ENCODE measurements around the gene E2F4. TPM values are rescaled to one million over a fixed set of nuclear protein-coding genes. Genes with fewer than 3 reads are reported as not detected.

Gene E2F4
- total RNA-seq, 1 donor from 2014 or later: 47.1 TPM

- Histone ChIP-seq H3K4me3 (ENCODE audit: low read depth, low read length) (peak within 1 kb of the TSS; percentile 43), H3K27me3 (ENCODE audit: control insufficient read depth, insufficient read depth, low read length) (peaks cover 6% of the 10 kb centered on the region), H3K36me3 (ENCODE audit: control insufficient read depth, insufficient read depth, low read length) (peaks cover 5% of the 10 kb centered on the region)
- no peak for TF ChIP-seq CTCF (IDR thresholded peaks at IDR 0.05; ENCODE audit: insufficient read depth, low read length, severe bottlenecking)
- FAIRE-seq: no peak
- DNase-seq (ENCODE audit: low read depth): peak; percentile 59
These were observed 21.6 kb upstream of the E2F4 start, which contains the start of gene NOL3 for GRCh38 chr16:67170168-67170948. Gene NOL3, plus strand, starts transcription at chr16:67170538.

GRCh38 chr16:67170949-67171649 lies 20.9 kb upstream of the E2F4 start:
- Histone ChIP-seq H3K36me3 (ENCODE audit: control insufficient read depth, insufficient read depth, low read length) (peaks cover 5% of the 10 kb centered on the region), H3K27me3 (ENCODE audit: control insufficient read depth, insufficient read depth, low read length) (peaks cover 2% of the 10 kb centered on the region), H3K4me3 (ENCODE audit: low read depth, low read length) (peak overlapping the region; percentile 43)
- no peak for DNase-seq (ENCODE audit: low read depth)
- TF ChIP-seq CTCF (IDR thresholded peaks at IDR 0.05; ENCODE audit: insufficient read depth, low read length, severe bottlenecking): no peak
- FAIRE-seq: no peak

- DNase-seq (ENCODE audit: low read depth) (no peak), FAIRE-seq (no peak)
- no peaks in the 10 kb centered on the region for H3K27me3 ChIP-seq (ENCODE audit: control insufficient read depth, insufficient read depth, low read length)
- no peak for TF ChIP-seq CTCF (IDR thresholded peaks at IDR 0.05; ENCODE audit: insufficient read depth, low read length, severe bottlenecking)
- peak overlapping the region; percentile 34 for H3K4me3 ChIP-seq (ENCODE audit: low read depth, low read length)
- peaks cover 5% of the 10 kb centered on the region for H3K36me3 ChIP-seq (ENCODE audit: control insufficient read depth, insufficient read depth, low read length)
These were observed 18.6 kb upstream of the E2F4 start for GRCh38 chr16:67173323-67173722.

GRCh38 chr16:67173808-67174705 lies 17.9 kb upstream of the E2F4 start:
- FAIRE-seq (no peak), DNase-seq (ENCODE audit: low read depth) (peak; percentile 86)
- TF ChIP-seq CTCF (IDR thresholded peaks at IDR 0.05; ENCODE audit: insufficient read depth, low read length, severe bottlenecking): peak; percentile 50
- H3K4me3 ChIP-seq (ENCODE audit: low read depth, low read length): peak overlapping the region; percentile 34
- peaks cover 5% of the 10 kb centered on the region for H3K36me3 ChIP-seq (ENCODE audit: control insufficient read depth, insufficient read depth, low read length)
- H3K27me3 ChIP-seq (ENCODE audit: control insufficient read depth, insufficient read depth, low read length): no peaks in the 10 kb centered on the region

- FAIRE-seq (no peak), DNase-seq (ENCODE audit: low read depth) (no peak)
- peaks cover 5% of the 10 kb centered on the region for H3K36me3 ChIP-seq (ENCODE audit: control insufficient read depth, insufficient read depth, low read length)
- TF ChIP-seq CTCF (IDR thresholded peaks at IDR 0.05; ENCODE audit: insufficient read depth, low read length, severe bottlenecking): no peak
- H3K27me3 ChIP-seq (ENCODE audit: control insufficient read depth, insufficient read depth, low read length): no peaks in the 10 kb centered on the region
- H3K4me3 ChIP-seq (ENCODE audit: low read depth, low read length): peak overlapping the region; percentile 34
These were observed 17.2 kb upstream of the E2F4 start for GRCh38 chr16:67174706-67175231.
